ENCODE results near the gene APPL2.

DNA sequence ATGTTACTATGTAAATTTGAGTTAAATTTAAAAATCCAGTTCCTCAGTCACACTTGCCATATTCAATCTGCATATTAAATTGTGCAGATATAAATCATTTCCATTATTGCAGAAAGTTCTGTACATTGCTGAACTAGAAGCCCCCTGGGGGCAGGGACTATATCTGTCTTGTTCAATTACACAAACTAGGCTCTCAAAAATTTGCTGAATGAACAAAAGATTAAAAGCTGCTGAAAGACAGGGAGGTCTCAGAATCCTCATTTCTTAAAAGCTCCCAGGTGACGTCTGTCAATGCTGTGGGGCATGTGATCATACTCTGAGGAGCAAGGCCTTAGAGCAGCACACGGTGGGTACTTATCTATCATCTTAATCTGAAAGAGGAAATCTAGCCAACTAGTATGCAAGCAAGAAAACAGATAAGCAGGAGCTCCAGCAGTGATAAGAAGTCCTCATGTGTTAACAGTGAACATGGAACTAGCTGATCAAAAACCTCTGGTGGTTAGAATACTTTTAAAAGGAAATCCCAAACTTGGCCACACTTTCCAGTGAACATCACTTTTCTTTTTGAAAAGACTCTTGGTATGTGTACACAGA is 60.5 kb downstream of the APPL2 start:
- no peak for TF ChIP-seq POLR2AphosphoS5 (IDR thresholded peaks at IDR 0.05)
- TF ChIP-seq, protein P1, sequence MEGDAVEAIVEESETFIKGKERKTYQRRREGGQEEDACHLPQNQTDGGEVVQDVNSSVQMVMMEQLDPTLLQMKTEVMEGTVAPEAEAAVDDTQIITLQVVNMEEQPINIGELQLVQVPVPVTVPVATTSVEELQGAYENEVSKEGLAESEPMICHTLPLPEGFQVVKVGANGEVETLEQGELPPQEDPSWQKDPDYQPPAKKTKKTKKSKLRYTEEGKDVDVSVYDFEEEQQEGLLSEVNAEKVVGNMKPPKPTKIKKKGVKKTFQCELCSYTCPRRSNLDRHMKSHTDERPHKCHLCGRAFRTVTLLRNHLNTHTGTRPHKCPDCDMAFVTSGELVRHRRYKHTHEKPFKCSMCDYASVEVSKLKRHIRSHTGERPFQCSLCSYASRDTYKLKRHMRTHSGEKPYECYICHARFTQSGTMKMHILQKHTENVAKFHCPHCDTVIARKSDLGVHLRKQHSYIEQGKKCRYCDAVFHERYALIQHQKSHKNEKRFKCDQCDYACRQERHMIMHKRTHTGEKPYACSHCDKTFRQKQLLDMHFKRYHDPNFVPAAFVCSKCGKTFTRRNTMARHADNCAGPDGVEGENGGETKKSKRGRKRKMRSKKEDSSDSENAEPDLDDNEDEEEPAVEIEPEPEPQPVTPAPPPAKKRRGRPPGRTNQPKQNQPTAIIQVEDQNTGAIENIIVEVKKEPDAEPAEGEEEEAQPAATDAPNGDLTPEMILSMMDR (IDR thresholded peaks at IDR 0.05; ENCODE audit: poor library complexity, severe bottlenecking): no peak
- TF ChIP-seq EZH2 (IDR thresholded peaks at IDR 0.05; ENCODE audit: borderline replicate concordance, insufficient read depth, low read length, poor library complexity, severe bottlenecking): no peak
- TF ChIP-seq EP300 (conservative IDR thresholded peaks at IDR 0.05; ENCODE audit: poor library complexity, severe bottlenecking): no peak
- TF ChIP-seq RAD21 (conservative IDR thresholded peaks at IDR 0.05): no peak
- TF ChIP-seq MXI1 (conservative IDR thresholded peaks at IDR 0.05; ENCODE audit: poor library complexity, severe bottlenecking): no peak
